Glomerular visceral epithelial cell (primary cell): ENCODE data around the gene RNASEH2B.

ENCODE experiments used
- DNase-seq: peaks from one replicate; pipeline ENCODE4 v3.0.0-alpha.2; 2016; ENCODE audit errors: extremely low spot score

RNASEH2B gene

GRCh38 chr13:50907781-50908180, 1.8 kb upstream of the RNASEH2B start:
- no peak for DNase-seq

DNA sequence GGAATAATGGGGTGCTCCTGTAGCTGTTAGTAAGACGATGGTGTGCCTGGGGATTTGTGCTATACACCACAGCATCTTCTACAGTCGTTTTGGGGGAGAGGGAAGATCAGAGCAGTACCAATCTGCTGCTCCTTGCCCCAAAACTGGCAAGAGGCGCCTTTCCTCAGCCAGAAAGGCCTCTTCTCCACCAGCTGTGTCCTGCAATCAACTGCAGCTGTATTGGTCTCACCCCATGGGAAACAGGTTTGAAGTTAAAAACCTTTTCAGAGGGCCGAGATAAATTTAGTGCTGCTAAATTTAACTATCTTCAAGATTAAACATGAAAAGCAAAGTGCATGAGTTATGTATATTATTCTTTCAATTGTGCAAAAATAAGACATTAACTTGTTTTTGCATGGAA, 1.2 kb upstream of the RNASEH2B start:
- DNase-seq, result no peak

GRCh38 chr13:50910485-50910805, 854 bp downstream of the RNASEH2B start:
- DNase-seq, result peak; percentile 54

DNA sequence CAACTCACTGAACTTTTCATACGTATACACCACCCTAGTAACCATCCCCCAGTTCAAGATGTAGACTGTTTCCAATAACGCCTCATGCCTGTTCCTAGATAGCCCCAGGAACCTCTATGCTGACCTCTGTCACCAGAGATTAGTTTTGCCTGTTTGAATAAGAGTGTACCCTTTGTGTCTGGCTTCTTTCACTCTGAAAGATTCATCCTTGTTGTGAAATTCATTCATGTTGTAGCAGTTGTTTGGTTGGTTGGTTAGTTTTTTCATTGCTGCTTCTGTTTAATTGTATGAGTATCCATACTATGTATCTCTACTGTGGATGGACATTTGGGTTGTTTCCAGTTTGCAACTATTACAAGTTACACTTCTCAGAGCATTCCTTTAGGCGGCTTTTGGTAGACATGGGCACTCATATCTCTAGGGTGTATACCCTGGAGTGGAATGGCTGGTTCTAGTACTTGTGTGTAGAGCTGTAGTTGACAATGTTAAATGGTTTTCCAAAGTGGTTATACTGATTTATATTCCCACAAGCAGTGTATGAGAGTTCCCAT, 1.6 kb downstream of the RNASEH2B start:
- no peak for DNase-seq

GRCh38 chr13:50911937-50912795, 2.6 kb downstream of the RNASEH2B start:
- peak; percentile 89 for DNase-seq

DNA sequence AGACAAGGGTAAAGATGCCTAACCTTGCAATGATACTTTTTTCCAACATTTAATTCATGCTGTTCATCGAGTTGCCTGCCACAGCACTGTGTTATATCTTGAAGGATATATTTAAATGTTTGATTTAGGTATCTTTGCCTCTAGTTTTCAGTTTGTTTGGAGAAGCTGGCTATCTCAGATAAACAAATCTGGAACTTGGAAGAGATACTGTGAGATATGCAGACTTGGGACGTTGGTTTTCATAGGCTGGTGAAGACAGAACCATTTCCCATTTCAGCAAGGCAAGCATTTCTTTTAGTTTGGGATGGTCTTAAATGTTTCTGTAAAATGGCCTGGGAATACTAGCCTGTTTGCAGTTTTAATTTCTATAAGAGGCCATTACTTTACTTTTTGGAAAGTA, 3.3 kb downstream of the RNASEH2B start:
- no peak for DNase-seq

DNA sequence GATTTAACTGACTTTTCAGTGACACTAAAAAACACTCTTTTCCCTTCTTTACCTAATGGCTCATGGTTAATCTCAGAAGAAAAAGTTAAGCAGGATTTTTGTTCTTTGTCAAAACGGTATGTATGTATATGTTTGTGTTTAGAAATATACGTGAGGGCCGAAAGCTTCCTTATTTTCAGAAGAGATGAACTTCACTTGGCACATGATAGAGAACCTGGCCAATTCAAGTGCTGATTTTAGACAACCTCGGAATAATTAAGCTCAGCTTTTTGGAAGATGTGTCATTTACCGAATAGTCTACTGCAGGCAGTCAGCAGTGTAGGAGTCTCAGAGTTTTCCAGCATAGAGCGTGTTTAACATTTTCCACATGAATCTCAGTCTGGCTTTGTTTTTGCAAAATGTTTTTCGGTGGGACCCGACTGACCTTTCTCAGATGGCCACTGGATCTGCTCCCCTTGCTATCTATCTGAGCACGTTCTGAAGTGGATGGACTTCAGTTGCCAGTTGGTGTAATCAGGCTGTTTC, 4.6 kb downstream of the RNASEH2B start:
- no peak for DNase-seq

GRCh38 chr13:50914848-50915247, 5.3 kb downstream of the RNASEH2B start:
- DNase-seq, result peak; percentile 11

- DNase-seq, result no peak
Observed at GRCh38 chr13:50915565-50915964, 6.0 kb downstream of the RNASEH2B start.

GRCh38 chr13:50916701-50917184, 7.2 kb downstream of the RNASEH2B start:
- no peak for DNase-seq

DNA sequence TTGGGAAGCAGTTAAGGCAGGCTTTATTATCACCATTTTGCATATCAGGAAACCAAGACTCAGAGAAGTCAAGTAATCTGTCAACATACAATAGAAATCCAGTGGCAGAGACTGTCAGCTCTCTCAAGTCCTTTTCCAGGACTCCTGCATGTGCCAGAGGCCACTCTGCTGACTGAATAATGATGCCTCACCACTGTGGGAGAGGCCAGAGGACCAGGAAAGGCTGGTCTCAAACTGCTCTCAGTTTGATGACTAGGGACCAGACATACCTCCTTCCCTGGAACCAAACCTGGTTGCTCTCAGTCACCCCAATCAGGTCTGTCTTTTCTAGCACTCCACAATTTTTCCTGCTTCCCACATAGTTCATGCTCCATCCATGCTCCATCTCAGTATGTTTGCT, 8.0 kb downstream of the RNASEH2B start:
- no peak for DNase-seq

- DNase-seq, result no peak
Observed at GRCh38 chr13:50918567-50918966, 9.0 kb downstream of the RNASEH2B start.

DNA sequence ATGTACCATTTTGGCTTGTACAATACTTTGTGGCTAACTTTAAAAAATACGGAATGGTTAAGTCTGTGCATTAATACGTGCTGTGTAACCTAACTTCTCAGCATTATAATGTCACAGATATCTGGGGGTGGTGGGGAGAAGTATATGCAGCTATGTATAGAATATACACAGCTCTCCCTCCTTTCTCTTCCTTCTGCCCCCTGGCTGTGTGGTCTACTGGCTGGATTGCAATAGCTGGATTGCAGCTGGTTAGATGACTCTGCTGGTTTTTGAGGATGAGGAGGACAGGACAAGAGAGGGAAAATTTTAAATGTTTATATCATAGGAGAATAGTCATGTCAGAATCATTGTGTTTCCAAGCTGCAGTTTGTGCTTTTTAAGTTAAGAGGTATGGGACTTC, 9.7 kb downstream of the RNASEH2B start:
- no peak for DNase-seq

DNA sequence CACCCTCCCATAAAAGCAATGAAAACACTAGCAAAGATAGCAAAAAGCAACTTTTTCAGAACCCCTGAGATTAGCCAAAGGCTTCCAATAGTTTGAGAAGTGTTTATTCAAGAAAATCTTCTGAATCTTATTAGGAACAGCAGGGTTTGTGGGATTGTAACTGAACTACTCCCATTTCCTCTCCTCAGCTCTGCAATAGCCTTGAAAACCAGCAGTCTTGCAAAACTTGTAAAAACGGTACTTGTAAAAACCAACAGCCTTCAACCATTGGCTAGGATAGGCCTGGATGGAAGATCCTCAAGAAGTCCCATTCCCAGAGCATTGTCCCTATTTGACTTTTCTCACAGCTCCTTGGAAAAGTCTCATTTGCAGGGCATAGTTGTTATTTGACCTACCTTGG, 12.1 kb downstream of the RNASEH2B start:
- DNase-seq, result no peak

GRCh38 chr13:50923272-50923671, 13.7 kb downstream of the RNASEH2B start:
- no peak for DNase-seq

DNA sequence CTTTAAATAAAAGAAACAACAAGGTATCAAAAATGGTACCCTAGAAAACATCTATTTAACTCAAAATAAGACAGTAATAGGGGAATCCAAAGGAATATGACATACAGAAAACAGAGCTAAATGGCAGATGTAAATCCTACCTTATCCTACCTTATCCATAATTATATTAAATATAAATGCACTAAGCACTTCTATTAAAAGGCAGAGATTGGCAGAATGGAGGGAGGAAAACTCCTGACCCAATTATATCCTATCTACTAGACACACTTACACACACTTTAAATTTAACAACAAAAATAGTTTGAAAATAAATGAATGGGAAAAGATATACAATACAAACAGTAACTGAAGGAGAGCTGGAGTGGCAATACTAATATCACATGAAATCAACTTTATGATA, 14.4 kb downstream of the RNASEH2B start:
- no peak for DNase-seq

- no peak for DNase-seq
Observed at GRCh38 chr13:50927701-50928100, 18.1 kb downstream of the RNASEH2B start.

DNA sequence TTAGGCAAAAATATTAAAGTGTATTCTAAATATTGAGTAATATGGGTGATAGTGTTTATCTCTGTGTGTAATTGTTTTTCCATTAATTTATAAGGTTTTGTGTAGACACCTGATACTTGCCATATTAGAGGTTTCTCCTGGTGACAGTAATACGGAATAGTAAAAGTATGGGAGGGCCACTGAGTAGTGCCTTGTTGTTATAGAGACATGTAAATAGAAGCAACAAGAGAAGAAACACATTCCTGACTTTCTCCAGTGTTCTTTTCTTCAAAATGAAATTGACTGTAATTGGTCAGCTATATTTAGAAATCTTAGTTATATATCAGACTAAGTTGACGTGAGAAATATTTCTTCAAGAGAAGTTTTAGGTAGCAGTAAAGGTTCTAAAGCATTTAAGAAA, 18.5 kb downstream of the RNASEH2B start:
- DNase-seq, result no peak

GRCh38 chr13:50928659-50929462, 19.3 kb downstream of the RNASEH2B start:
- no peak for DNase-seq

DNA sequence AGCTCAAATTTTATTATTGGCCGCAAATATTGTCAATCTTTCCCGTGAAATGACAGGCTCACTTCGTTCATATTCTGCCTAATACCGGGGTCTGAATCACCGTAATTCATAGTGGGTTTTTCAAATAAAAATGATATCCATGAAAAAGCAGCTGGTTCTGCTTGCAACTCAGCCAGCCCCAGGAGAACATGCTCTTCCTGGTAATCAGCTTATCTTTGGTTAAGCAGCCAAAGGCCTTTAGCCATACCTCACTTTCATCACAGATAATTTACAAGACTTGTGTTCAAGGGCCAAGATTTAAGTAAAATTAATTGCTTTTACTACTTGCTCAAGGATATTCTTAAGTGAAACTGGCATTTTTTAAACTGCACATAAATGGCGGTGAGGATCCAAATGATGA, 22.5 kb downstream of the RNASEH2B start:
- DNase-seq, result no peak

- DNase-seq, result no peak
Observed at GRCh38 chr13:50934735-50935435, 25.3 kb downstream of the RNASEH2B start.

GRCh38 chr13:50936679-50937078, 27.1 kb downstream of the RNASEH2B start:
- no peak for DNase-seq
